Measurements from ENCODE around the gene LIN28A. TPM values are rescaled to one million over a fixed set of nuclear protein-coding genes. Genes with fewer than 3 reads are reported as not detected.

Gene LIN28A
- total and polyA plus RNA-seq, 2 donors (not counting 1 experiment from before 2014, with no cell fraction given), result not detected

- ChIA-PET POLR2A (no interaction called here), CTCF (interaction anchor here (0.9 to 1.4 kb wide), 3 partner anchors 15 to 38 kb away, joined by 3 to 4 read pairs (median 3); no protein-coding TSS in a partner anchor)
- TF ChIP-seq EZH2 (IDR thresholded peaks at IDR 0.05; ENCODE audit: borderline replicate concordance, insufficient read depth, low read depth, low read length, poor library complexity, severe bottlenecking), result no peak
- TF ChIP-seq CTCF (IDR thresholded peaks at IDR 0.05), result no peak
- Mint-ChIP-seq H3K9me3 (ENCODE audit: insufficient read depth) (no peaks in the 10 kb centered on the region), H3K4me1 (no peaks in the 10 kb centered on the region), H3K4me3 (no peak overlapping the region), H3K27ac (no peak overlapping the region), H3K27me3 (peaks cover 35% of the 10 kb centered on the region)
- DNase-seq, result no peak
- Histone ChIP-seq H3K4me1 (ENCODE audit: control insufficient read depth in 2 of 2, insufficient read depth in 2 of 2, low read length in 2 of 2) (no peaks in the 10 kb centered on the region), H3K9ac (ENCODE audit: low read length) (no peak overlapping the region), H4K20me1 (ENCODE audit: control insufficient read depth, insufficient read depth, low read length, poor library complexity, severe bottlenecking) (no peaks in the 10 kb centered on the region), H3K27me3 (replicated peaks in 1 of 4; ENCODE audit: control extremely low read depth in 1 of 4, control insufficient read depth in 3 of 4, insufficient read depth in 4 of 4, low read length in 3 of 4) (no peaks in the 10 kb centered on the region), H3K27ac (ENCODE audit: low read length in 2 of 2) (no peak overlapping the region), H3K4me3 (ENCODE audit: control extremely low read depth in 1 of 5, extremely low read depth in 1 of 5, insufficient read depth in 1 of 5, low read depth in 2 of 5, low read length in 4 of 5) (no peak overlapping the region), H3K79me2 (ENCODE audit: control insufficient read depth, insufficient read depth, low read length) (no peaks in the 10 kb centered on the region), H3K9me3 (ENCODE audit: control extremely low read depth in 1 of 3, control insufficient read depth in 2 of 3, insufficient read depth in 1 of 3, low read length in 2 of 3) (no peaks in the 10 kb centered on the region), H3K36me3 (replicated peaks in 1 of 2; ENCODE audit: control extremely low read depth in 1 of 2, control insufficient read depth in 1 of 2, extremely low read depth in 1 of 2, insufficient read depth in 2 of 2, low read length in 1 of 2) (no peaks in the 10 kb centered on the region), H2AFZ (ENCODE audit: insufficient read depth, low read depth, low read length, poor library complexity, severe bottlenecking) (no peak overlapping the region), H3K4me2 (replicated peaks; ENCODE audit: low read depth, low read length, poor library complexity, severe bottlenecking) (no peak overlapping the region)
- ATAC-seq (ENCODE audit: low read depth), result no peak
- WGBS (ENCODE audit: insufficient coverage), result 87% methylated on average over 3 of the region's 3 CpGs
- intact Hi-C loops (cut with micrococcal nuclease), result no loop called here
Observed at GRCh38 chr1:26401891-26402290, 8.7 kb upstream of the LIN28A start.

GRCh38 chr1:26403656-26404055 lies 7.0 kb upstream of the LIN28A start:
- Histone ChIP-seq H3K9ac (ENCODE audit: low read length) (no peak overlapping the region), H3K9me3 (ENCODE audit: control extremely low read depth in 1 of 3, control insufficient read depth in 2 of 3, insufficient read depth in 1 of 3, low read length in 2 of 3) (peaks cover 0 to 9% (median 0%) of the 10 kb centered on the region in 3 donors), H4K20me1 (ENCODE audit: control insufficient read depth, insufficient read depth, low read length, poor library complexity, severe bottlenecking) (no peaks in the 10 kb centered on the region), H3K4me3 (ENCODE audit: control extremely low read depth in 1 of 5, extremely low read depth in 1 of 5, insufficient read depth in 1 of 5, low read depth in 2 of 5, low read length in 4 of 5) (no peak overlapping the region), H3K27me3 (replicated peaks in 1 of 4; ENCODE audit: control extremely low read depth in 1 of 4, control insufficient read depth in 3 of 4, insufficient read depth in 4 of 4, low read length in 3 of 4) (peaks cover 0 to 7% (median under 1%) of the 10 kb centered on the region in 4 experiments), H3K79me2 (ENCODE audit: control insufficient read depth, insufficient read depth, low read length) (no peaks in the 10 kb centered on the region), H3K4me2 (replicated peaks; ENCODE audit: low read depth, low read length, poor library complexity, severe bottlenecking) (no peak overlapping the region), H2AFZ (ENCODE audit: insufficient read depth, low read depth, low read length, poor library complexity, severe bottlenecking) (no peak overlapping the region), H3K27ac (ENCODE audit: low read length in 2 of 2) (no peak overlapping the region), H3K36me3 (replicated peaks in 1 of 2; ENCODE audit: control extremely low read depth in 1 of 2, control insufficient read depth in 1 of 2, extremely low read depth in 1 of 2, insufficient read depth in 2 of 2, low read length in 1 of 2) (no peaks in the 10 kb centered on the region), H3K4me1 (ENCODE audit: control insufficient read depth in 2 of 2, insufficient read depth in 2 of 2, low read length in 2 of 2) (peaks cover 2% of the 10 kb centered on the region in 2 donors)
- TF ChIP-seq EZH2 (IDR thresholded peaks at IDR 0.05; ENCODE audit: borderline replicate concordance, insufficient read depth, low read depth, low read length, poor library complexity, severe bottlenecking), result no peak
- ATAC-seq (ENCODE audit: low read depth) (no peak), DNase-seq (no peak)
- Mint-ChIP-seq H3K27ac (no peak overlapping the region), H3K4me1 (peaks cover 2% of the 10 kb centered on the region), H3K4me3 (no peak overlapping the region), H3K27me3 (peaks cover 43% of the 10 kb centered on the region), H3K9me3 (ENCODE audit: insufficient read depth) (no peaks in the 10 kb centered on the region)
- ChIA-PET POLR2A (no interaction called here), CTCF (interaction anchor here (1.3 to 4.5 kb wide), 2 partner anchors 13 to 170 kb away, joined by 3 to 35 read pairs; partner anchors contain the start of gene CEP85)
- 39% methylated on average over 3 of the region's 4 CpGs for WGBS (ENCODE audit: insufficient coverage)
- intact Hi-C loops (cut with micrococcal nuclease), result no loop called here

All from B cell (primary cell).